Central memory CD8-positive, alpha-beta T cell (primary cell): Measurements from ENCODE around the gene ADGRL2.

Source experiments
- ATAC-seq: fragments of 150-1000 bp; cut with Tn5 transposase; replicated peaks from 2 replicates; pipeline ENCODE4 v1.10.0; 2022; ENCODE audit warnings: mild to moderate bottlenecking, moderate FRiP score, moderate number of reproducible peaks; ENCODE audit not compliant: poor library complexity, severe bottlenecking; ENCODE audit errors: extremely low read depth
- DNase-seq, 2 donors: peaks; one replicate each; pipeline ENCODE4 v3.0.0; 2021; ENCODE audit warnings: low spot score in 2 of 2
- H3K27ac Mint-ChIP-seq: one replicate; pipeline ENCODE4 v1.8.0; 2022; ENCODE audit warnings: low read depth, mild to moderate bottlenecking, moderate library complexity, mixed read lengths
- H3K27me3 Mint-ChIP-seq: one replicate; pipeline ENCODE4 v1.8.0; 2022; ENCODE audit warnings: mixed read lengths
- H3K36me3 Mint-ChIP-seq: one replicate; pipeline ENCODE4 v1.8.0; 2022; ENCODE audit warnings: mild to moderate bottlenecking, moderate library complexity, mixed read lengths; ENCODE audit not compliant: insufficient read depth
- H3K4me1 Mint-ChIP-seq: one replicate; pipeline ENCODE4 v1.8.0; 2022; ENCODE audit warnings: mixed read lengths
- H3K4me3 Mint-ChIP-seq: one replicate; pipeline ENCODE4 v1.8.0; 2022; ENCODE audit warnings: mild to moderate bottlenecking, moderate library complexity, mixed read lengths
- H3K9me3 Mint-ChIP-seq: one replicate; pipeline ENCODE4 v1.8.0; 2022; ENCODE audit warnings: mixed read lengths

ADGRL2 gene

GRCh38 chr1:81800695-81801650 lies at the start of gene ADGRL2:
Gene ADGRL2 (plus strand): TSS chr1:81800934. CDS start chr1:81836985, 36,051 bp downstream.
- no peaks in the 10 kb centered on the region for H3K36me3 Mint-ChIP-seq
- no peak for DNase-seq
- H3K9me3 Mint-ChIP-seq = peaks cover 9% of the 10 kb centered on the region
- no peak within 1 kb of the TSS for H3K4me3 Mint-ChIP-seq
- peaks cover 12% of the 10 kb centered on the region for H3K27me3 Mint-ChIP-seq
- no peak within 1 kb of the TSS for H3K27ac Mint-ChIP-seq
- no peak for ATAC-seq
- no peaks in the 10 kb centered on the region for H3K4me1 Mint-ChIP-seq

- DNase-seq = no peak
- no peak for ATAC-seq
- Mint-ChIP-seq H3K27me3 (no peaks in the 10 kb centered on the region), H3K9me3 (peaks cover 26% of the 10 kb centered on the region), H3K4me1 (no peaks in the 10 kb centered on the region), H3K36me3 (no peaks in the 10 kb centered on the region), H3K4me3 (no peak overlapping the region), H3K27ac (no peak overlapping the region)
These were observed 47.9 kb upstream of the ADGRL2 start for GRCh38 chr1:81752840-81753239.

- no peak for ATAC-seq
- no peak for DNase-seq
- Mint-ChIP-seq H3K4me3 (no peak overlapping the region), H3K9me3 (peaks cover 26% of the 10 kb centered on the region), H3K4me1 (no peaks in the 10 kb centered on the region), H3K36me3 (no peaks in the 10 kb centered on the region), H3K27ac (no peak overlapping the region), H3K27me3 (no peaks in the 10 kb centered on the region)
These were observed 46.3 kb upstream of the ADGRL2 start for GRCh38 chr1:81754424-81754823.

DNA sequence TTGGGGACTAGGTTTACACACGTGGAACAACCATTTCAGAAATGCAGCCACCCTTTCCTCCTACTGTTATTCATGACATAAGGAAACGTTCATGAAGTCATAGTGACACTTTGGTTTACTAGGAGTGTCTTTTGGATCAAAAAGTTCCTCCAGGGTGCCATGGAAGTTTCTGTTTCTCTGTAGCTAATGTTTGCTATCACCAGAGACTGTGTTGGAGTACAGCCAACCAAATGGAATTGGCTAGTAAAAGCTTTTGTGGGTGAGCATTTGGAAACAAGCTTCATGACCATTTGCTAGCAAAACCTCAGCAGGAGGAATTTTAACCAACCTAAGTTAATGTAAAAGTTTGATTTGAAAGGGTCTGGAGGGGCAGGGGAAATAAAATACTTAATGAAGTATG lies 43.9 kb upstream of the ADGRL2 start:
- Mint-ChIP-seq H3K4me1 (no peaks in the 10 kb centered on the region), H3K36me3 (no peaks in the 10 kb centered on the region), H3K27ac (no peak overlapping the region), H3K4me3 (no peak overlapping the region), H3K9me3 (peaks cover 22% of the 10 kb centered on the region), H3K27me3 (no peaks in the 10 kb centered on the region)
- ATAC-seq (no peak), DNase-seq (no peak)

GRCh38 chr1:81757398-81758020 lies 43.2 kb upstream of the ADGRL2 start:
- Mint-ChIP-seq H3K27me3 (no peaks in the 10 kb centered on the region), H3K36me3 (no peaks in the 10 kb centered on the region), H3K27ac (no peak overlapping the region), H3K4me1 (no peaks in the 10 kb centered on the region), H3K4me3 (no peak overlapping the region), H3K9me3 (peaks cover 22% of the 10 kb centered on the region)
- DNase-seq (no peak), ATAC-seq (no peak)

DNA sequence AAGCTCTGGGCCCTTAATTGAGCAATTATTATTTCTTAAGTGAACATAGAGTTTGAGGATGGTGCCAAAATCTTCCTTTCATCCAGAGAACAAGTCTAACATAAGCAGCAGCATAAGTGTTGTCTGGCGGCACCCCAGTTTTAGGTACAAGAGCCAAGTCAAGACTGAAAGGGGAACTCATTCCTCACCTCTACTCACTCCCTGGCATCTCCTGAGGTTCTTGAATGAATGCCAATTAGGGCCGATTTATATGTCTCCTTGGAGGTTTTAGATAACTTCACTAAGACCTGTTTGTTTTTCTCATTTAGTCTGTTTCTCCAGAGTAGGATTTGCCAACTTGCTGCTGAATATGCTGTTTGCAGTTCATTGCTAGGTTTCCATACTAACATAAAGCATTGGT lies 42.6 kb upstream of the ADGRL2 start:
- H3K27ac Mint-ChIP-seq = no peak overlapping the region
- H3K9me3 Mint-ChIP-seq = peaks cover 17% of the 10 kb centered on the region
- H3K4me1 Mint-ChIP-seq = no peaks in the 10 kb centered on the region
- ATAC-seq (no peak), DNase-seq (no peak)
- H3K27me3 Mint-ChIP-seq = no peaks in the 10 kb centered on the region
- no peak overlapping the region for H3K4me3 Mint-ChIP-seq
- H3K36me3 Mint-ChIP-seq = no peaks in the 10 kb centered on the region

GRCh38 chr1:81760477-81761097 lies 40.1 kb upstream of the ADGRL2 start:
- Mint-ChIP-seq H3K27me3 (no peaks in the 10 kb centered on the region), H3K36me3 (no peaks in the 10 kb centered on the region), H3K4me3 (no peak overlapping the region), H3K27ac (no peak overlapping the region), H3K9me3 (peaks cover 6% of the 10 kb centered on the region), H3K4me1 (no peaks in the 10 kb centered on the region)
- ATAC-seq (no peak), DNase-seq (no peak)

- ATAC-seq = no peak
- no peaks in the 10 kb centered on the region for H3K36me3 Mint-ChIP-seq
These were observed 25.2 kb upstream of the ADGRL2 start for GRCh38 chr1:81775510-81775909.

GRCh38 chr1:81780705-81781454 lies 19.9 kb upstream of the ADGRL2 start:
- no peak overlapping the region for H3K27ac Mint-ChIP-seq
- ATAC-seq (no peak), DNase-seq (no peak)
- no peaks in the 10 kb centered on the region for H3K36me3 Mint-ChIP-seq
- no peaks in the 10 kb centered on the region for H3K27me3 Mint-ChIP-seq
- H3K9me3 Mint-ChIP-seq = peaks cover 13% of the 10 kb centered on the region
- no peak overlapping the region for H3K4me3 Mint-ChIP-seq
- no peaks in the 10 kb centered on the region for H3K4me1 Mint-ChIP-seq

More at GRCh38 chr1:81775510-81775909, 25.2 kb upstream of the ADGRL2 start:
- no peak overlapping the region for H3K27ac Mint-ChIP-seq
- H3K9me3 Mint-ChIP-seq = peaks cover 25% of the 10 kb centered on the region
- no peaks in the 10 kb centered on the region for H3K27me3 Mint-ChIP-seq
- DNase-seq = no peak
- no peak overlapping the region for H3K4me3 Mint-ChIP-seq
- H3K4me1 Mint-ChIP-seq = no peaks in the 10 kb centered on the region

DNA sequence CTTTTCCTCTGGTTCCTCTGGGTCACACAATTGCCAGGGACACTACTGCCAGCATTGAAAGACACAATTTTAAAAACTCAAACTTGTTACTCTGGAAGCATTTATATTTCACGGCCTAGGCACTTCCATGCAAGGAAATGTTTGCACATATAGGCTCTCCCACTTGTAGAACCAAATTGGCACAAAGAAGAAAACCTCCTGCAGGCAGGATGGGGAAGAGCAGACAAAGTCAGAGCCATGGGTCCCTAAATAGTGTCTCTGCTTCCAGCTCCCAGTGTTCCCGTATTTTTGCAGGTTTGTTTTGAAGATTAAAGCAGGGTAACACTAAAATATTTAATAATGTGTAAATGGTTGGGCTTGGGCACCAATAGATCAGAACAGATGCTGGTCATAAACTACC lies 19.0 kb upstream of the ADGRL2 start:
- H3K4me3 Mint-ChIP-seq = no peak overlapping the region
- H3K9me3 Mint-ChIP-seq = peaks cover 12% of the 10 kb centered on the region
- H3K27me3 Mint-ChIP-seq = no peaks in the 10 kb centered on the region
- ATAC-seq (no peak), DNase-seq (no peak)
- no peaks in the 10 kb centered on the region for H3K36me3 Mint-ChIP-seq
- no peaks in the 10 kb centered on the region for H3K4me1 Mint-ChIP-seq
- H3K27ac Mint-ChIP-seq = no peak overlapping the region

GRCh38 chr1:81792184-81792583 lies 8.6 kb upstream of the ADGRL2 start:
- H3K4me3 Mint-ChIP-seq = no peak overlapping the region
- no peaks in the 10 kb centered on the region for H3K36me3 Mint-ChIP-seq
- H3K27me3 Mint-ChIP-seq = no peaks in the 10 kb centered on the region
- H3K9me3 Mint-ChIP-seq = no peaks in the 10 kb centered on the region
- no peaks in the 10 kb centered on the region for H3K4me1 Mint-ChIP-seq
- no peak overlapping the region for H3K27ac Mint-ChIP-seq
- DNase-seq (no peak), ATAC-seq (no peak)

DNA sequence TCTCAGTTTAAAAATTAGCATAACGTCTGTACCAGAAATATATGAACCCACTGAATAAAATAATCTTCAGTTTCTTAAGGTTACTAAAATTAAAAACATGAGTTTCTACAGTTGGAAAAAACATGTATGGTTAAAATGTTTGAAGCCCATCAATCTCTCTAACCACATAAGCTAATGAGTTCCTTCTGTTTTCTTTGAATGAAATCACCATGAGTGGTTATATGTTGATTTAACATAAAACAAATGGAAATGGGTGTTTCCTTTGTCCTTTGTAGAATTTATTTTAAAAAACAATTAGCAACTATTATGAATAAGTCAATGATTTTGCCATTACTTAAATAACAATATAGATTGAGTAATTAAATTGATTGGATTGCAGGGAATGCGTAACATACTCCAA lies 3.0 kb upstream of the ADGRL2 start:
- Mint-ChIP-seq H3K4me3 (no peak overlapping the region), H3K27me3 (no peaks in the 10 kb centered on the region)

More for the DNA sequence above, 3.0 kb upstream of the ADGRL2 start:
- Mint-ChIP-seq H3K9me3 (no peaks in the 10 kb centered on the region), H3K27ac (no peak overlapping the region), H3K4me1 (no peaks in the 10 kb centered on the region), H3K36me3 (no peaks in the 10 kb centered on the region)
- no peak for DNase-seq
- ATAC-seq = no peak
